ENCODE data around the gene TLDC2. TPM values are rescaled to one million over a fixed set of nuclear protein-coding genes. Genes with fewer than 3 reads are reported as not detected.

Gene TLDC2
- total and polyA plus RNA-seq, 2 of the 8 experiments (the other 6 are each of a cell fraction or from before 2014, with no cell fraction given), result 0.29 to 0.34 TPM

- no peak for TF ChIP-seq HDAC6 (IDR thresholded peaks at IDR 0.05; ENCODE audit: low read depth, low read length)
- TF ChIP-seq EZH2 (IDR thresholded peaks at IDR 0.05; ENCODE audit: low read depth, low read length, severe bottlenecking), result no peak
These were observed 44.4 kb downstream of the TLDC2 start (continued) for GRCh38 chr20:36920334-36920730.

Data from H1 (cell line).